ENCODE data around the gene SLC43A3.

Gene SLC43A3

DNA sequence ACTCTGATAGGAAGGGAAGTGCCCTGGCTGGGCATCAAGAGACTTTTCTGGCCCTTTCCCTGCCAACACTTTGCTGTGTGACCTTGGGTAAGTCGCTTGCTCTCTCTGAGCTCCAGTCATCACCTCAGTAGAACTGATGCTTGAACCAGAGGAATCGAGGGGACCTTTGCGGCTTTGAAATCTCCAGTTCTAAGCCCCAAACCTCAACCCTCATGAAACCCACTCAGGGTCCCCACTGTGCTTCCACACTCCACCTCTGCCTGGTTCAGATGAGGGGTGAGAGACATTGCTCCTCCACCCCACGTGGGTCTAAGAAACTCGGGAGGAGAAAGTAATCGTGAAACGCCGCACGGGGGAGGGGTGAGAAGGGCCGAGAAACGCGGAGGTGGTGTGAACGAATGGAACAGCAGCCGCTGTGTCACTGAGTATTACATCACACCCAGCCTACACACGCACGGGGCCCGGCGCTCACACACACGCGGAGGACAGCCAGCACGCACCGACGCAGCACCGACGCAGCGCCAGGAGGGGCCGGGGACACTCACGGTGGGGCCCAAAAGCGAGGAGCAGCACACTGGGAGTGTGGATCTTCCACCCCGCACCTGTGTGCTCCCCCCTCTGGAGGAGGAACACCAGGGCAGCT is 37.7 kb upstream of the SLC43A3 start:
- DNase-seq (ENCODE audit: low read depth in 2 of 2), result no peak
- TF ChIP-seq, protein P1, sequence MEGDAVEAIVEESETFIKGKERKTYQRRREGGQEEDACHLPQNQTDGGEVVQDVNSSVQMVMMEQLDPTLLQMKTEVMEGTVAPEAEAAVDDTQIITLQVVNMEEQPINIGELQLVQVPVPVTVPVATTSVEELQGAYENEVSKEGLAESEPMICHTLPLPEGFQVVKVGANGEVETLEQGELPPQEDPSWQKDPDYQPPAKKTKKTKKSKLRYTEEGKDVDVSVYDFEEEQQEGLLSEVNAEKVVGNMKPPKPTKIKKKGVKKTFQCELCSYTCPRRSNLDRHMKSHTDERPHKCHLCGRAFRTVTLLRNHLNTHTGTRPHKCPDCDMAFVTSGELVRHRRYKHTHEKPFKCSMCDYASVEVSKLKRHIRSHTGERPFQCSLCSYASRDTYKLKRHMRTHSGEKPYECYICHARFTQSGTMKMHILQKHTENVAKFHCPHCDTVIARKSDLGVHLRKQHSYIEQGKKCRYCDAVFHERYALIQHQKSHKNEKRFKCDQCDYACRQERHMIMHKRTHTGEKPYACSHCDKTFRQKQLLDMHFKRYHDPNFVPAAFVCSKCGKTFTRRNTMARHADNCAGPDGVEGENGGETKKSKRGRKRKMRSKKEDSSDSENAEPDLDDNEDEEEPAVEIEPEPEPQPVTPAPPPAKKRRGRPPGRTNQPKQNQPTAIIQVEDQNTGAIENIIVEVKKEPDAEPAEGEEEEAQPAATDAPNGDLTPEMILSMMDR (IDR thresholded peaks at IDR 0.05; ENCODE audit: low read depth, low read length), result no peak
- no peak overlapping the region for H3K4me3 ChIP-seq (replicated peaks in 1 of 2; ENCODE audit: low read depth in 2 of 2, low read length in 2 of 2)

DNA sequence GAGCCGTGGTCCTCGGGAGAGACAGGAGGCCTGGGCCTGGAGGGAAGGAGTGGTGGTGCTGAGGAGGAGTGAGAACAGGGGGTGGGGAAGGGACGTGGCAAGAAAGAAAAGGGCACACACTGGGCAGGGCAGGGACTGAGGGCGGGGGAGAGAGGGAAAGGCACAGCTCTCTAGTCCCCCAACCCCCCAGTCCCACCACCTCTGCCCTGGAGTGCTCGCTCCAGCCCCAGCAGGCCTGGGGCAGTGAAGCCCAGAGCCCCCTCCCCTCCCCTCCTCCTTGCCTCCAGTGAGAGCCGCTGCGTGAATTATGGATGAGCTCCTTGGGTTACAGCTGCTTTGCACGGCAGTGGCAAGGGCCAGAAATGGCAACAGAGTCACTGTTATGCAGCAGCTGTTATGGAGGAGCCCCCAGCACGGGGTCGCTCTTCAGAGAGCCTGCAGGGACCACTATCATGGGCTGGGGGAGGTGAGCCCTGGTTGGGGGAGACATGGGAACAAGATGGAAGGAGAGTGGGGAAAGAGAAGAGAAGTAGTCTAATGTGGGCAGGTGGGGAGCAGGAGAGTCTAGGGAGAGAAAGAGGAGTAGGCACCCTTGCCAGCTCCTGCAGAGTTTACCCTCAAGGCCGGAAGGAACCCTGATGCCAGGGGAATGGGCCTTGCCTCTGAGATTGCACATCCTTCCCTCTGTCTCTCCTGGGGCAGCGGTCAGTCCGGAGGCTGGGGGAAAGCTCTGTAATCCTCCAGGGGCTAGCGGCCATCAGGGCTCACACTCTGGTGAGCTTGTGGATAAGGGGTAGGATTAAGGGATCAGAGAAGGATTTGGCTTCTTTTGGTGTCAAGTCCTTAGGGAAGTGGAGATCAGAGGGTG is 37.0 kb upstream of the SLC43A3 start:
- DNase-seq (ENCODE audit: low read depth in 2 of 2), result no peak
- no peak overlapping the region for H3K4me3 ChIP-seq (replicated peaks in 1 of 2; ENCODE audit: low read depth in 2 of 2, low read length in 2 of 2)
- TF ChIP-seq, protein P1 (IDR thresholded peaks at IDR 0.05; ENCODE audit: low read depth, low read length), result no peak

DNA sequence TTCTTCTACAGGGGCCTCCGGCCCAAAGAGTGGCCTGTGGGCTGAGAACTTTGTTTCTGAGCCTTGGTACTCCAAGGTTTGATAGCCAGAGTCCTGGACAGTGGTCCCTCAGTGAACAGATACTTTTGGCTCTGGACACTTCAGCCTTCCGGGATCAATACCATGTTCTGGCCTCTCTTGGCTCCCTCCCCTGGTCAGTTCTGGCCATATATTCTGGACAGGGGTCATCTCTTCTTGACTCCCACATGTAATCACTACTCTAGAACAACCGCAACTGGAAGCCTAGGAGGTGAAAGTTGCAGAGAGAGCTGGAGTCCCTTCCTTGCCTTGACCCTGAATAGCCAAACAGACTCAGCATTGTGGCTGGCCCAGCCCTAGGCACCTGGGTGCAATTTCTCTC is 35.7 kb upstream of the SLC43A3 start:
- no peak for DNase-seq (ENCODE audit: low read depth in 2 of 2)
- H3K4me3 ChIP-seq (replicated peaks in 1 of 2; ENCODE audit: low read depth in 2 of 2, low read length in 2 of 2), result no peak overlapping the region
- TF ChIP-seq, protein P1 (IDR thresholded peaks at IDR 0.05; ENCODE audit: low read depth, low read length), result no peak

DNA sequence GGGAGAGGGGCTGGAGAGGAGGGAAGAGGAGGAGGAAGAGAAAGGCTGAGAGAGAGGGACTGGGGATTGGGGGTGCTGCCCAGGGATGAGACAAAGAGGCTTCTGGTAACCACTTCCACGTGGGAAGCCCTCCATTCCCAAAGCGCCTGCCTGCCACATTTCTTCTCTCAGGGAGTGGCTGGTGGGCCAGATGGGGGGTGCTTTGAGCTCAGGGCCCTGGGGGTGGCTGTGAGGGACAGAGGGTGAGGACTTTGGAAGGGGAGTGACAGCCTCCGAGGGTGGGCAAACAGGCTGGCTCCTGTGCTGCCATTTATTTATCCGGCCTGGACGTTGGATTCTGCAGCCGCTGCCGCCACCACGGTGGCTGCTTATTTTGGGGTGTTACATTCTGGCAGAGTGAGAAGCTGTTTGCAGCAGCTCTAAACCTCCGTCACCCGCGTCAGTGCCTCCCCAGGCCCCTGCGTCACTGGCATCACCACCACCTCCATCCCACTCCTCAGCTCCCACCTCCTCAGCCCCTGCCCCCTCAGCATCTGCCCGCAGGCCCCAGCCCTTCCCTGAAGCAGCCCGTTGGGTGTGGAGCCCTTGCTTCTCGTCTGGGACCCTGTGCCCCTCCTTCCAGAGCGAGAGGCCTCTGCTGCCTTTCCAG is 35.0 kb upstream of the SLC43A3 start:
- H3K4me3 ChIP-seq (replicated peaks in 1 of 2; ENCODE audit: low read depth in 2 of 2, low read length in 2 of 2), result no peak overlapping the region
- DNase-seq (ENCODE audit: low read depth in 2 of 2), result no peak
- TF ChIP-seq, protein P1 (IDR thresholded peaks at IDR 0.05; ENCODE audit: low read depth, low read length), result no peak

DNA sequence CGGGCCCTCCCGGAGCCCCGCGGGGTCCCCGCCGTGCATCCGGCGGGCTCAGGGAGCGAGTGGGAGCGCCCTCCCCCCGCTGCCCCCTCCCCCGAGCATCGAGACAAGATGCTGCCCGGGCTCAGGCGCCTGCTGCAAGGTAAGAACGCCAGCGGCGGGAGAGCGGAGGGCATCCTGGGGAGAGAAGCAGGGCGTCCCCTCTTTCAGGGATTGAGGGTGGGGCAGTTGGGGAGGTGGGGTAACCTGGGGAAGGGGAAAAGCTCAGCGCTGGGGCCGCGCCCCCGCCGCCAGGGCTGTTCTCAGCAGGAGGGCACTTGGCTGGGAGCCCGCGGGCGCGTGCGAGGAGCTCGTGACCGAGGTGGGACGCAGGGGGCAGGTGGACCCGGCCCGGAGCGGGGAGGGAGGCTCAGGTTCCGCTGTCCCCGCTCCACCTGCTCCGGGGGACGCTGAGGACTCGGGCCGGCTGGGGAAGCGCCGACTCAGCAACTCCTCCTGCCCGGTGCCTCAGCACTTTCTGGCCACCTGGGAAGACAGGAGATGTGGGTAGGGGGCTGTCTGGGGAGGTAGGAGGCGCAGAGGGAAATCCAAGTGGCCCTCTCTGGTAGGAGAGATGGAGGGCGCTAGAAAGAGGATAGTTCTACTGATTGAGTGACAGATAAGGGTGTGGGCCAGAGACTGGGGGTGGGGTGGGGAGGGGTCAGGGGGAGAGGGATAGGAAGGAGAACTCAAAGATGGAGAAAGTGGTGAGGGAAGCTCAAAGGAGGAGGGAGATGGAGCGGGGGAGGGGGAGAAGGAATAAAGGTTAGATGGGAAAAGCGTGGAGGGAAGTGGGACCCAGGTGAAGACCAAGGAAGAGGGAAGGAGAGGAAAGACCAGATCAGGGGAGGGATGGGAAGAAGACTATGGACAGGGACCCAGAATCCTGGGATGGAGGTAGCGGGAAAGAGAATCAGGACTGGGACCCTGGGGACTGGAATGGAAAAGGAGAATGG is 34.1 kb upstream of the SLC43A3 start:
- no peak for DNase-seq (ENCODE audit: low read depth in 2 of 2)
- TF ChIP-seq, protein P1 (IDR thresholded peaks at IDR 0.05; ENCODE audit: low read depth, low read length), result no peak
- H3K4me3 ChIP-seq (replicated peaks in 1 of 2; ENCODE audit: low read depth in 2 of 2, low read length in 2 of 2), result peak overlapping the region; percentile 26 to 45

All from cardiac fibroblast (primary cell).